ENCODE data around the gene PDHB. TPM values are rescaled to one million over a fixed set of nuclear protein-coding genes. Genes with fewer than 3 reads are reported as not detected.
A peak's percentile ranks its signal among the peaks of the same experiment; 100 is the strongest.

The PDHB gene
- total RNA-seq, 1 donor from 2014 or later: 30.7 TPM

DNA sequence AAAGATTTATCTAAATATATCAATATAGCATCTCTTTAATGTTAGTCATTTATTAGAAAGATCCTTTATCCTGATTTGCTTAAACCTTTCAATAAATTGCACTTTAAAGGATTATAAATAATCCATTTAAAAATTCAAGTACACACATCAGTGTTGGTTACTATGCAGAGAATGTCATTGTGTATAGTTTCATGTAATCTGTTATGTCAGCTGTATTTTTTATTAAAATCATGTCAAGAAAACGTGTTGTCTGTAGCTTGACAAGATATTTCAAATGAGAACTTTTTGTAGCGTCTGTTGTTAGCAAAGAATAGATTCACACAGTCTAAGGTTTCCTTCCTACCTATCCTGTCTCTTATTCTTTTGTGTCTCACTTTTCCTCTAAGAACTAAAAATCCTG, 7.8 kb downstream of the PDHB start:
- Histone ChIP-seq H3K27me3 (no peaks in the 10 kb centered on the region), H3K9me3 (no peaks in the 10 kb centered on the region), H3K4me3 (no peak overlapping the region), H3K27ac (no peak overlapping the region), H3K4me1 (no peaks in the 10 kb centered on the region), H3K36me3 (peaks cover 73 to 75% of the 10 kb centered on the region in 2 donors)
- intact Hi-C loops (cut with DNase I): no loop called here
- DNase-seq (ENCODE audit: low spot score in 2 of 2): no peak
- TF ChIP-seq, protein P1, sequence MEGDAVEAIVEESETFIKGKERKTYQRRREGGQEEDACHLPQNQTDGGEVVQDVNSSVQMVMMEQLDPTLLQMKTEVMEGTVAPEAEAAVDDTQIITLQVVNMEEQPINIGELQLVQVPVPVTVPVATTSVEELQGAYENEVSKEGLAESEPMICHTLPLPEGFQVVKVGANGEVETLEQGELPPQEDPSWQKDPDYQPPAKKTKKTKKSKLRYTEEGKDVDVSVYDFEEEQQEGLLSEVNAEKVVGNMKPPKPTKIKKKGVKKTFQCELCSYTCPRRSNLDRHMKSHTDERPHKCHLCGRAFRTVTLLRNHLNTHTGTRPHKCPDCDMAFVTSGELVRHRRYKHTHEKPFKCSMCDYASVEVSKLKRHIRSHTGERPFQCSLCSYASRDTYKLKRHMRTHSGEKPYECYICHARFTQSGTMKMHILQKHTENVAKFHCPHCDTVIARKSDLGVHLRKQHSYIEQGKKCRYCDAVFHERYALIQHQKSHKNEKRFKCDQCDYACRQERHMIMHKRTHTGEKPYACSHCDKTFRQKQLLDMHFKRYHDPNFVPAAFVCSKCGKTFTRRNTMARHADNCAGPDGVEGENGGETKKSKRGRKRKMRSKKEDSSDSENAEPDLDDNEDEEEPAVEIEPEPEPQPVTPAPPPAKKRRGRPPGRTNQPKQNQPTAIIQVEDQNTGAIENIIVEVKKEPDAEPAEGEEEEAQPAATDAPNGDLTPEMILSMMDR (IDR thresholded peaks at IDR 0.05): no peak

DNA sequence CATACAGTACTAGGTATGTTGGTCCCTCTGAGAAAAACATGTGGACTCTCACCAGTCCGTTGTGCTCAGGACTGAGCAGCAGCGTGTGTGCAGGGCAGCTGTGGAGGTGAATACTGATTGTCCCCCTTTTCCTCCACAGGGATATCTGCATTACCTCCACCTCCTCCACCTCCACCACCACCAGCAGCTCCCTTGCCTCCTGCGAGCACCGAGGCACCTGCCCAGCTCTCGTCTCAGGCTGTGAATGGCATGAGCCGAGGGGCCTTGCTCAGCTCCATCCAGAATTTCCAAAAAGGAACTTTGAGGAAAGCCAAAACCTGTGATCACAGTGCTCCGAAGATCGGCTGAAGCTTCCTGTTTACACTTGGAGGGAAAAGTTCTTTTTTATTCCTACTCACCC, 9.0 kb downstream of the PDHB start:
- intact Hi-C loops (cut with DNase I): no loop called here
- no peak for DNase-seq (ENCODE audit: low spot score in 2 of 2)
- Histone ChIP-seq H3K4me3 (no peak overlapping the region), H3K27ac (no peak overlapping the region), H3K4me1 (peaks cover 0 to 7% of the 10 kb centered on the region in 2 donors), H3K9me3 (no peaks in the 10 kb centered on the region), H3K36me3 (peaks cover 62 to 64% of the 10 kb centered on the region in 2 donors), H3K27me3 (no peaks in the 10 kb centered on the region)
- TF ChIP-seq, protein P1 (IDR thresholded peaks at IDR 0.05): no peak

DNA sequence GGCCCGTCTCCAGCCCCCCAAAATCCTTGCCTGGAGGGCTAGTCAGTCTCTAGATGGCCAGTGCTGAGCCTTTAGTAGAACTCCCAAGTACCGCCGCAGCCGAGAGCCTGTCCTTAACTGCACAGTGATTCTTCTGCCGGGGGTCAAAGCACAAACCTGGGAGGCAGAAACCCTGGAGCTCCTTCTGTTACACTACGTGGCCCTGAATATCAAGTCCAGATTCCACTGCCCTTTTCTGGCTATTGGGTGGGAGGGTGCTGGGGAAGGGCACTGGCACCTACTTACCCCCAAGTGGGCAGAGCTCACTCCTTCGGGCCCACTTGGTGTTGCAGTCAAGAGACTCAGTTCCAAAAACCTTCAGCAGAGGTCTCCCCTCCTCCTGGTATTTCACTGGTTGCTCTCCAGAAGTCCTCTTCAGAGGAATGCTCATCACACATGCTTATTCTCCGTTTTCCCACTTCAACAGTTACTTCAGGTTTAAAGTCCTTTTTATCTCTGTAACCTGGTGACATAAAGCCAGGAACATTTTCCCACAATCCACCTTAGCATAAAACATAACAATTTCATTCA, 10.8 kb downstream of the PDHB start:
- H3K27ac ChIP-seq: no peak overlapping the region
- DNase-seq (ENCODE audit: low spot score in 2 of 2): no peak
- TF ChIP-seq, protein P1 (IDR thresholded peaks at IDR 0.05): no peak
- H3K4me1 ChIP-seq: peaks cover 0 to 10% of the 10 kb centered on the region in 2 donors
- H3K4me3 ChIP-seq: no peak overlapping the region
- H3K27me3 ChIP-seq: no peaks in the 10 kb centered on the region
- intact Hi-C loops (cut with DNase I): no loop called here
- H3K9me3 ChIP-seq: no peaks in the 10 kb centered on the region
- peaks cover 44 to 47% of the 10 kb centered on the region in 2 donors for H3K36me3 ChIP-seq

DNA sequence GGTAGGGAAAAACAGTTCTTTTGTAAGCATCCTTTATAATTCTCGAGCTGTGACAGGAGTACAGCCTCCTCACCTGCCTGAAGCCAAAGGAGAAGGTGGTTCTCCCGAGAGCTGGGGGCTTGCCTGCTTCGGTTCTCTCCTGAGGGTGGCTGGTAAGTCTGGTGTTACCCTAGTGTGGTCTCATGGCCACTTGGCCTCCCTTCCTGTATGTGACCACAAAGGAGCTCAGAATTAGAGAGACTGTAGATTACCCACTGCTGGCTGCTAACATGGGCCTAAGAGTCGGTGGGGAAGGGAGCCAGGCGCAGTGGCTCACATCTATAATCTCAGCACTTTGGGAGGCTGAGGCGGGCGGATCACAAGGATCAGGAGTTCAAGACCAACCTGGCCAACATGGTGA, 12.6 kb downstream of the PDHB start:
- Histone ChIP-seq H3K27me3 (no peaks in the 10 kb centered on the region), H3K27ac (peak overlapping the region; percentile 42 to 72), H3K36me3 (peaks cover 26 to 29% of the 10 kb centered on the region in 2 donors), H3K9me3 (no peaks in the 10 kb centered on the region), H3K4me3 (no peak overlapping the region), H3K4me1 (peaks cover 0 to 10% of the 10 kb centered on the region in 2 donors)
- no peak for DNase-seq (ENCODE audit: low spot score in 2 of 2)
- TF ChIP-seq, protein P1 (IDR thresholded peaks at IDR 0.05): no peak
- intact Hi-C loops (cut with DNase I): no loop called here

DNA sequence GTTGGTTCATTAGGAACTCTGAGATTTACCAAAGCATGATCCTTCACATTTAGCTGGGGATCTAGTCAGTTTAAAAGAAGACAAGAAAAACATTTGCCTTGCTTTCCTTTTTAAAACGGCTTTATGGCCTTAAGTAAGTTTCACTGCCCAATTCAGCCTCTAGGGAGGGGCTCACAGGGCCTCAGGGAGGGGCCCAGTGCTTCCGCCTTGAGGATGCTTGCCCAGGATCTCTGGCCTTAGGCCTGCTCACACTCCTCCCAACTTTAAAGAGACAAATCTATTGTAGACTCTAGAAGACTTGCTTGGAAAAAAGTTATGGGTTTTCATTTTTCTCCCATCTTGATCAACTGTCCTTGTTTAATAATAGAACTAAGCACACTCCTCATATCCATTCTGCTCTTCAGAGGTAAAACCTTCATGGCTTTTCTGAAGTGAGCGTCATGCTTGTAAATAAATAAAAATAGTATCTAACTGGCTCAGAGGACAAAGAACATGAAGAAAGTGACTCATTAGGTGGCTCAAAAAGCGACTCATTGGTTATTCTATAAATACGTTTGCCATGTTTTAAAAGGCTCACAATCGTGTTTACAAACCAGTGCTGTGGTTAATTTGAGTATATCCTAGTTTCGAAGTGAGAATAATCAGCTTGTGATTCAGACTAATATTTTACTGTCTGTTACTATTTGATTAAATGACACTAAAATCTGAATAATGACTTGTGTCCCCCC, 13.7 kb downstream of the PDHB start:
- Histone ChIP-seq H3K36me3 (peaks cover 20 to 21% of the 10 kb centered on the region in 2 donors), H3K4me3 (no peak overlapping the region), H3K9me3 (no peaks in the 10 kb centered on the region), H3K27ac (peak overlapping the region; percentile 72 to 75), H3K27me3 (no peaks in the 10 kb centered on the region), H3K4me1 (peaks cover 0 to 10% of the 10 kb centered on the region in 2 donors)
- intact Hi-C loops (cut with DNase I): no loop called here
- TF ChIP-seq, protein P1 (IDR thresholded peaks at IDR 0.05): no peak
- peak in 1 of 2 donors; percentile 75 for DNase-seq (ENCODE audit: low spot score in 2 of 2)

Data from ascending aorta (tissue), 2 donors.